BLaER1 (cell line): ENCODE results near the gene CPEB3.

Experiments
- H3K27ac ChIP-seq: shearing (Covaris generic); formaldehyde crosslinking; 2 replicates; pipeline ENCODE4 v1.8.1; 2022
- H3K27me3 ChIP-seq: shearing (Covaris generic); formaldehyde crosslinking; 2 replicates; pipeline ENCODE4 v1.8.1; 2022
- H3K36me3 ChIP-seq: shearing (Covaris generic); formaldehyde crosslinking; 2 replicates; pipeline ENCODE4 v1.8.1; 2022
- H3K4me1 ChIP-seq: shearing (Covaris generic); formaldehyde crosslinking; 2 replicates; pipeline ENCODE4 v1.8.1; 2022
- H3K4me2 ChIP-seq: shearing (Covaris generic); formaldehyde crosslinking; 2 replicates; pipeline ENCODE4 v1.8.1; 2022
- H3K4me3 ChIP-seq: shearing (Covaris generic); formaldehyde crosslinking; 2 replicates; pipeline ENCODE4 v1.8.1; 2022
- H3K9ac ChIP-seq: shearing (Covaris generic); formaldehyde crosslinking; 2 replicates; pipeline ENCODE4 v1.8.1; 2022
- H3K9me3 ChIP-seq: shearing (Covaris generic); formaldehyde crosslinking; 2 replicates; pipeline ENCODE4 v1.8.1; 2022
- H4K20me1 ChIP-seq: shearing (Covaris generic); formaldehyde crosslinking; 2 replicates; pipeline ENCODE4 v1.8.1; 2022
- Cebpa-rat ChIP-seq: shearing (Covaris generic); IDR thresholded peaks from 2 replicates; pipeline ENCODE4 v1.8.1; 2022

Gene CPEB3

GRCh38 chr10:92108747-92109146 lies 182.1 kb downstream of the CPEB3 start:
- no peak overlapping the region for H3K27ac ChIP-seq
- H3K4me3 ChIP-seq = no peak overlapping the region
- no peaks in the 10 kb centered on the region for H3K27me3 ChIP-seq
- no peak overlapping the region for H3K9ac ChIP-seq
- H3K36me3 ChIP-seq = 0 out of 2 replicates have a peak, but pooled peaks cover 4% of the 10 kb centered on the region
- no peaks in the 10 kb centered on the region for H3K9me3 ChIP-seq
- TF ChIP-seq Cebpa-rat = no peak
- no peak overlapping the region for H3K4me2 ChIP-seq
- H3K4me1 ChIP-seq = no peaks in the 10 kb centered on the region
- no peaks in the 10 kb centered on the region for H4K20me1 ChIP-seq

- Histone ChIP-seq H3K36me3 (0 out of 2 replicates have a peak, but pooled peaks cover 4% of the 10 kb centered on the region), H3K27me3 (no peaks in the 10 kb centered on the region), H3K9me3 (no peaks in the 10 kb centered on the region), H3K4me1 (no peaks in the 10 kb centered on the region), H4K20me1 (no peaks in the 10 kb centered on the region), H3K9ac (no peak overlapping the region), H3K4me3 (no peak overlapping the region), H3K27ac (no peak overlapping the region), H3K4me2 (no peak overlapping the region)
- no peak for TF ChIP-seq Cebpa-rat
Observed at GRCh38 chr10:92108120-92108519, 182.8 kb downstream of the CPEB3 start.

- Histone ChIP-seq H3K9ac (no peak overlapping the region), H3K9me3 (no peaks in the 10 kb centered on the region), H3K4me3 (no peak overlapping the region), H4K20me1 (no peaks in the 10 kb centered on the region), H3K27me3 (no peaks in the 10 kb centered on the region), H3K36me3 (no peaks in the 10 kb centered on the region), H3K4me1 (peaks cover 20% of the 10 kb centered on the region), H3K27ac (no peak overlapping the region), H3K4me2 (no peak overlapping the region)
- TF ChIP-seq Cebpa-rat = no peak
Observed at GRCh38 chr10:92103376-92104090, 187.3 kb downstream of the CPEB3 start.

- Histone ChIP-seq H3K4me2 (peak overlapping the region; percentile 62; the same call in 1 of the 2 replicates), H3K4me3 (no peak overlapping the region), H3K9ac (no peak overlapping the region), H3K9me3 (no peaks in the 10 kb centered on the region), H4K20me1 (no peaks in the 10 kb centered on the region), H3K36me3 (no peaks in the 10 kb centered on the region), H3K27ac (no peak overlapping the region), H3K4me1 (peaks cover 20% of the 10 kb centered on the region), H3K27me3 (no peaks in the 10 kb centered on the region)
- no peak for TF ChIP-seq Cebpa-rat
Observed at GRCh38 chr10:92102601-92103213, 188.2 kb downstream of the CPEB3 start.

GRCh38 chr10:92094960-92095359 lies 195.9 kb downstream of the CPEB3 start:
- H4K20me1 ChIP-seq = no peaks in the 10 kb centered on the region

GRCh38 chr10:92091965-92092364 lies 198.9 kb downstream of the CPEB3 start:
- Histone ChIP-seq H3K27me3 (no peaks in the 10 kb centered on the region), H3K27ac (no peak overlapping the region), H3K4me3 (no peak overlapping the region), H3K36me3 (no peaks in the 10 kb centered on the region), H3K9ac (no peak overlapping the region), H4K20me1 (no peaks in the 10 kb centered on the region), H3K9me3 (no peaks in the 10 kb centered on the region), H3K4me1 (no peaks in the 10 kb centered on the region), H3K4me2 (no peak overlapping the region)
- no peak for TF ChIP-seq Cebpa-rat

More at GRCh38 chr10:92094960-92095359, 195.9 kb downstream of the CPEB3 start:
- TF ChIP-seq Cebpa-rat = no peak
- H3K4me3 ChIP-seq = no peak overlapping the region
- no peak overlapping the region for H3K4me2 ChIP-seq
- H3K36me3 ChIP-seq = no peaks in the 10 kb centered on the region
- H3K9ac ChIP-seq = no peak overlapping the region
- H3K27me3 ChIP-seq = no peaks in the 10 kb centered on the region
- no peak overlapping the region for H3K27ac ChIP-seq
- H3K9me3 ChIP-seq = no peaks in the 10 kb centered on the region
- no peaks in the 10 kb centered on the region for H3K4me1 ChIP-seq

- H3K9ac ChIP-seq = no peak overlapping the region
- TF ChIP-seq Cebpa-rat = no peak
Observed at GRCh38 chr10:92087750-92088395, 203.0 kb downstream of the CPEB3 start.

GRCh38 chr10:92082583-92083280 lies 208.1 kb downstream of the CPEB3 start:
- H3K36me3 ChIP-seq = peaks cover 11% of the 10 kb centered on the region; the same call in 1 of the 2 replicates
- H4K20me1 ChIP-seq = no peaks in the 10 kb centered on the region
- H3K9me3 ChIP-seq = no peaks in the 10 kb centered on the region
- H3K4me2 ChIP-seq = no peak overlapping the region
- H3K9ac ChIP-seq = no peak overlapping the region
- H3K27ac ChIP-seq = no peak overlapping the region
- H3K27me3 ChIP-seq = no peaks in the 10 kb centered on the region
- no peak overlapping the region for H3K4me3 ChIP-seq
- TF ChIP-seq Cebpa-rat = no peak
- no peaks in the 10 kb centered on the region for H3K4me1 ChIP-seq

More at GRCh38 chr10:92087750-92088395, 203.0 kb downstream of the CPEB3 start:
- no peaks in the 10 kb centered on the region for H4K20me1 ChIP-seq
- H3K4me3 ChIP-seq = no peak overlapping the region
- H3K9me3 ChIP-seq = no peaks in the 10 kb centered on the region
- H3K36me3 ChIP-seq = no peaks in the 10 kb centered on the region
- no peak overlapping the region for H3K4me2 ChIP-seq
- no peak overlapping the region for H3K27ac ChIP-seq
- H3K27me3 ChIP-seq = no peaks in the 10 kb centered on the region
- H3K4me1 ChIP-seq = no peaks in the 10 kb centered on the region

GRCh38 chr10:92081641-92082040 lies 209.2 kb downstream of the CPEB3 start:
- H3K4me2 ChIP-seq = no peak overlapping the region
- no peaks in the 10 kb centered on the region for H3K9me3 ChIP-seq
- H4K20me1 ChIP-seq = no peaks in the 10 kb centered on the region
- H3K4me1 ChIP-seq = no peaks in the 10 kb centered on the region
- no peak for TF ChIP-seq Cebpa-rat
- no peak overlapping the region for H3K27ac ChIP-seq
- H3K4me3 ChIP-seq = no peak overlapping the region
- H3K36me3 ChIP-seq = peaks cover 11% of the 10 kb centered on the region; the same call in 1 of the 2 replicates
- no peaks in the 10 kb centered on the region for H3K27me3 ChIP-seq
- H3K9ac ChIP-seq = no peak overlapping the region
